ENCODE measurements around the gene UBR1.

Gene UBR1

DNA sequence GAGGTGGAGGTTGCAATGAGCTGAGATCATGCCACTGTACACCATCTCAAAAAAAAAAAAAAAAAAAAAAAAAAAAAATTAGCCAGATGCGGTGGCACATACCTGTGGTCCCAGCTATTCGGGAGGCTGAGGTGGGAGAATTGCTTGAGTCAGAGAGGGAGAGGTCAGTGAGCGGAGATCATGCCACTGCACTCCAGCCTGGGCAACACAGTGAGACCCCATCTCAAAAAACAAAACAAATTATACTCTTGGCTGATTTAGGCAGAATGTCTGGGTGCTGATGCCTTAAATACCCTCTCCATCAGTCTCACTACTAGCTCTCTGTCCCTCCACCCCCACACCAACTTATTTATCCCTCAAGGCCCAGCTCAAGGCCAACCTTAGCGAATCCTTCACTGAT lies 14.0 kb downstream of the UBR1 start:
- TF ChIP-seq, protein P1, sequence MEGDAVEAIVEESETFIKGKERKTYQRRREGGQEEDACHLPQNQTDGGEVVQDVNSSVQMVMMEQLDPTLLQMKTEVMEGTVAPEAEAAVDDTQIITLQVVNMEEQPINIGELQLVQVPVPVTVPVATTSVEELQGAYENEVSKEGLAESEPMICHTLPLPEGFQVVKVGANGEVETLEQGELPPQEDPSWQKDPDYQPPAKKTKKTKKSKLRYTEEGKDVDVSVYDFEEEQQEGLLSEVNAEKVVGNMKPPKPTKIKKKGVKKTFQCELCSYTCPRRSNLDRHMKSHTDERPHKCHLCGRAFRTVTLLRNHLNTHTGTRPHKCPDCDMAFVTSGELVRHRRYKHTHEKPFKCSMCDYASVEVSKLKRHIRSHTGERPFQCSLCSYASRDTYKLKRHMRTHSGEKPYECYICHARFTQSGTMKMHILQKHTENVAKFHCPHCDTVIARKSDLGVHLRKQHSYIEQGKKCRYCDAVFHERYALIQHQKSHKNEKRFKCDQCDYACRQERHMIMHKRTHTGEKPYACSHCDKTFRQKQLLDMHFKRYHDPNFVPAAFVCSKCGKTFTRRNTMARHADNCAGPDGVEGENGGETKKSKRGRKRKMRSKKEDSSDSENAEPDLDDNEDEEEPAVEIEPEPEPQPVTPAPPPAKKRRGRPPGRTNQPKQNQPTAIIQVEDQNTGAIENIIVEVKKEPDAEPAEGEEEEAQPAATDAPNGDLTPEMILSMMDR (IDR thresholded peaks at IDR 0.05; ENCODE audit: insufficient read depth, low read length): no peak
- TF ChIP-seq SPI1 (IDR thresholded peaks at IDR 0.05; ENCODE audit: borderline replicate concordance, low read depth): no peak
- TF ChIP-seq POLR2AphosphoS5 (IDR thresholded peaks at IDR 0.05; ENCODE audit: low read depth): no peak
- H3K27ac ChIP-seq (replicated peaks): no peak overlapping the region
- no peaks in the 10 kb centered on the region for H3K27me3 ChIP-seq (ENCODE audit: insufficient read depth, poor library complexity, severe bottlenecking)
- no peak overlapping the region for H3K4me3 ChIP-seq (replicated peaks; ENCODE audit: insufficient read depth, low read length)
- DNase-seq (ENCODE audit: low read depth in 1 of 2, low spot score in 1 of 2): no peak

DNA sequence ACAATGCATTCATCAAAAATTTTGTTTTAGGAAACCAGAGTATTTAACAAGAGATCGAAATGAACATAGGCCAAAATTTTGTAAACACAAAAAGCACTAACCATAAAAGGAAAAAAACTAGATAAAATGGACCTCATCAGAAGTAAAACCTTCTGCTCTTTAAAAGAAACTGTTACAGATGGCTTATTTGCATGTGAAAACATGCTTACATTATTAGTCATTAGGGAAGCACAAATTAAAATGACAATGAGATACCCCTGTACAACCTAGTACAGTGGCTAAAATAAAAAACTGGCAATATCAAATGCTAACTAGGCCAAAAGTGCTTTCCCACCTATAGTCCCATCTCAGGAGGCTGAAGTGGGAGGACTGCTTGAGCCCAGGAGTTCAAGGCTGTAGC lies 19.3 kb downstream of the UBR1 start:
- no peak overlapping the region for H3K27ac ChIP-seq (replicated peaks)
- no peaks in the 10 kb centered on the region for H3K27me3 ChIP-seq (ENCODE audit: insufficient read depth, poor library complexity, severe bottlenecking)
- H3K4me3 ChIP-seq (replicated peaks; ENCODE audit: insufficient read depth, low read length): no peak overlapping the region
- DNase-seq (ENCODE audit: low read depth in 1 of 2, low spot score in 1 of 2): no peak
- TF ChIP-seq, protein P2, sequence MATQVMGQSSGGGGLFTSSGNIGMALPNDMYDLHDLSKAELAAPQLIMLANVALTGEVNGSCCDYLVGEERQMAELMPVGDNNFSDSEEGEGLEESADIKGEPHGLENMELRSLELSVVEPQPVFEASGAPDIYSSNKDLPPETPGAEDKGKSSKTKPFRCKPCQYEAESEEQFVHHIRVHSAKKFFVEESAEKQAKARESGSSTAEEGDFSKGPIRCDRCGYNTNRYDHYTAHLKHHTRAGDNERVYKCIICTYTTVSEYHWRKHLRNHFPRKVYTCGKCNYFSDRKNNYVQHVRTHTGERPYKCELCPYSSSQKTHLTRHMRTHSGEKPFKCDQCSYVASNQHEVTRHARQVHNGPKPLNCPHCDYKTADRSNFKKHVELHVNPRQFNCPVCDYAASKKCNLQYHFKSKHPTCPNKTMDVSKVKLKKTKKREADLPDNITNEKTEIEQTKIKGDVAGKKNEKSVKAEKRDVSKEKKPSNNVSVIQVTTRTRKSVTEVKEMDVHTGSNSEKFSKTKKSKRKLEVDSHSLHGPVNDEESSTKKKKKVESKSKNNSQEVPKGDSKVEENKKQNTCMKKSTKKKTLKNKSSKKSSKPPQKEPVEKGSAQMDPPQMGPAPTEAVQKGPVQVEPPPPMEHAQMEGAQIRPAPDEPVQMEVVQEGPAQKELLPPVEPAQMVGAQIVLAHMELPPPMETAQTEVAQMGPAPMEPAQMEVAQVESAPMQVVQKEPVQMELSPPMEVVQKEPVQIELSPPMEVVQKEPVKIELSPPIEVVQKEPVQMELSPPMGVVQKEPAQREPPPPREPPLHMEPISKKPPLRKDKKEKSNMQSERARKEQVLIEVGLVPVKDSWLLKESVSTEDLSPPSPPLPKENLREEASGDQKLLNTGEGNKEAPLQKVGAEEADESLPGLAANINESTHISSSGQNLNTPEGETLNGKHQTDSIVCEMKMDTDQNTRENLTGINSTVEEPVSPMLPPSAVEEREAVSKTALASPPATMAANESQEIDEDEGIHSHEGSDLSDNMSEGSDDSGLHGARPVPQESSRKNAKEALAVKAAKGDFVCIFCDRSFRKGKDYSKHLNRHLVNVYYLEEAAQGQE (IDR thresholded peaks at IDR 0.05; ENCODE audit: insufficient replicate concordance, low read depth): no peak
- TF ChIP-seq POLR2AphosphoS5 (IDR thresholded peaks at IDR 0.05; ENCODE audit: low read depth) (no peak), SPI1 (IDR thresholded peaks at IDR 0.05; ENCODE audit: borderline replicate concordance, low read depth) (no peak), GABPA (IDR thresholded peaks at IDR 0.05; ENCODE audit: low read depth) (no peak)
- TF ChIP-seq, protein P1 (IDR thresholded peaks at IDR 0.05; ENCODE audit: insufficient read depth, low read length): no peak

DNA sequence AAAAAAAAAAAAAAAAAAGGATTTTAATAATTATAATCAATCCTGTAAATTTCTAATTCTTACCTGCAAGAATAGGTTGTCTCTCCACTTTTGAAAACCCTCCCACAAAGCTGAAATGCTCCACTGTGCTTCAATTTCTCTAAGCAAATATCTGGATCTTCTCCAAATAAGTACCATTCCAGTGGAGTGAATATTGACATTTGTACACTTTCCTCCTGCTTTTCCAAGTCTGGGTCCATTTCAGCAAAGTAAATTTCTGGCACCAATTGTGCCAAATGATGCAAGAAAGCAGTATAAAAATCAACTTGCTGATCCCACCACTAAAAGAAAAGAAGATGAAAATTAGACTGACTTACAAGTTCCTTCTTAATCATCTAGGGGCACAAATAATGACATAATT lies 19.9 kb downstream of the UBR1 start:
- no peak for DNase-seq (ENCODE audit: low read depth in 1 of 2, low spot score in 1 of 2)
- TF ChIP-seq, protein P2 (IDR thresholded peaks at IDR 0.05; ENCODE audit: insufficient replicate concordance, low read depth): no peak
- TF ChIP-seq, protein P1 (IDR thresholded peaks at IDR 0.05; ENCODE audit: insufficient read depth, low read length): no peak
- no peak for TF ChIP-seq SPI1 (IDR thresholded peaks at IDR 0.05; ENCODE audit: borderline replicate concordance, low read depth)
- no peak for TF ChIP-seq GABPA (IDR thresholded peaks at IDR 0.05; ENCODE audit: low read depth)
- no peak for TF ChIP-seq POLR2AphosphoS5 (IDR thresholded peaks at IDR 0.05; ENCODE audit: low read depth)
- H3K27ac ChIP-seq (replicated peaks): no peak overlapping the region
- H3K4me3 ChIP-seq (replicated peaks; ENCODE audit: insufficient read depth, low read length): no peak overlapping the region
- H3K27me3 ChIP-seq (ENCODE audit: insufficient read depth, poor library complexity, severe bottlenecking): no peaks in the 10 kb centered on the region

DNA sequence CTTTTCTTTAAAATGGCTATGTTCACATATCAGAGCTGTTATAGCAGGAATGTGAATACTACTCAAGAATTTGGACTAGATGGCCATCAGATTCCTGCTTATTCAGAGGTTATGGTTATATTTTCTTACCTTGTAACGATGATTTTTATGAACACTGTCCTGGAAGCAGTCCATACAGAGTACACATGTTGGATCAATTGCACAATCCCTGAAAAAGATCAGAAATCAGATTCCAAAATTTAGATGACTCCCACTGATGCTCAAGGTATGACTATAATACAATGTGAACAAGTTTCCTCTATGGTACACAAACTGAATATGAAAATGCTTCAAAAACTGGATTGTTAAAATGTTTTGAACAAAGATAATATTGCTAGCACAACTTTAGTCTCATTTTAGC lies 23.3 kb downstream of the UBR1 start:
- Histone ChIP-seq H3K4me3 (replicated peaks; ENCODE audit: insufficient read depth, low read length) (no peak overlapping the region), H3K27ac (replicated peaks) (no peak overlapping the region), H3K27me3 (ENCODE audit: insufficient read depth, poor library complexity, severe bottlenecking) (no peaks in the 10 kb centered on the region)
- TF ChIP-seq, protein P2 (IDR thresholded peaks at IDR 0.05; ENCODE audit: insufficient replicate concordance, low read depth): no peak
- TF ChIP-seq POLR2AphosphoS5 (IDR thresholded peaks at IDR 0.05; ENCODE audit: low read depth) (no peak), GABPA (IDR thresholded peaks at IDR 0.05; ENCODE audit: low read depth) (no peak), SPI1 (IDR thresholded peaks at IDR 0.05; ENCODE audit: borderline replicate concordance, low read depth) (no peak)
- TF ChIP-seq, protein P1 (IDR thresholded peaks at IDR 0.05; ENCODE audit: insufficient read depth, low read length): no peak
- DNase-seq (ENCODE audit: low read depth in 1 of 2, low spot score in 1 of 2): no peak
